H1 (cell line): ENCODE measurements around the gene MAPKAPK5. TPM values are rescaled to one million over a fixed set of nuclear protein-coding genes. Genes with fewer than 3 reads are reported as not detected.

Experiments
- CTCF ChIA-PET: fragments of 300-600 bp; sonication (Branson Sonifier 250); formaldehyde crosslinking; loops from one replicate; lab custom pipeline; 2021; ENCODE audit not compliant: partially characterized antibody; lab: Charles Lee
- POLR2A ChIA-PET: fragments of 300-600 bp; sonication (Branson Sonifier 250); formaldehyde crosslinking; loops from one replicate; lab custom pipeline; 2021; ENCODE audit warnings: inconsistent platforms; ENCODE audit not compliant: partially characterized antibody; lab: Charles Lee
- DNase-seq, 2 experiments: peaks; one replicate each; pipeline versions ENCODE4 v3.0.0 to v3.0.0-alpha.2; 2010 to 2022; ENCODE audit warnings: low spot score in 2 of 2, low read depth in 1 of 2, mixed read lengths in 1 of 2
- FAIRE-seq: peaks from 2 replicates; lab custom pipeline; 2011; peaks lifted over from hg19 to GRCh38; lab: Jason Lieb, UNC
- H2AFZ ChIP-seq: 2 replicates; pipeline ENCODE4 v1.8.1; 2012; ENCODE audit warnings: low read length, inconsistent platforms
- H2AK5ac ChIP-seq: 2 replicates; pipeline ENCODE4 v1.6.1; 2013; ENCODE audit warnings: low read depth, low read length
- H2BK120ac ChIP-seq: replicated peaks from 2 replicates; pipeline ENCODE3; 2013; ENCODE audit warnings: low read depth, low read length, inconsistent platforms
- H2BK12ac ChIP-seq: 2 replicates; pipeline ENCODE4 v1.6.1; 2013; ENCODE audit warnings: low read depth, low read length
- H2BK15ac ChIP-seq: 2 replicates; pipeline ENCODE4 v1.6.1; 2013; ENCODE audit warnings: low read length
- H2BK20ac ChIP-seq: 2 replicates; pipeline ENCODE4 v1.6.1; 2013; ENCODE audit warnings: low read length
- H2BK5ac ChIP-seq: 2 replicates; pipeline ENCODE4 v1.6.1; 2013; ENCODE audit warnings: low read depth, low read length
- H3K14ac ChIP-seq: 2 replicates; pipeline ENCODE4 v1.6.1; 2013; ENCODE audit warnings: inconsistent platforms; ENCODE audit not compliant: insufficient read length
- H3K18ac ChIP-seq: 2 replicates; pipeline ENCODE4 v1.6.1; 2013; ENCODE audit warnings: low read length; ENCODE audit errors: extremely low read depth
- H3K23ac ChIP-seq: 2 replicates; pipeline ENCODE4 v1.6.1; 2013; ENCODE audit warnings: inconsistent platforms; ENCODE audit not compliant: insufficient read length
- H3K23me2 ChIP-seq: 2 replicates; pipeline ENCODE4 v1.6.1; 2013; ENCODE audit warnings: low read depth, low read length
- H3K27ac ChIP-seq: 2 replicates; pipeline ENCODE4 v1.6.1; 2011; ENCODE audit warnings: low read depth, low read length, inconsistent platforms
- H3K27me3 ChIP-seq, 4 experiments: replicated peaks in 1 of 4; 1 replicate in 1 of 4; 2 replicates in 3 of 4; pipeline versions ENCODE4 v1.6.1 to v1.8.1; 2011 to 2013; ENCODE audit warnings: low read length in 3 of 4, mild to moderate bottlenecking in 3 of 4, inconsistent platforms in 2 of 4, mixed read lengths in 2 of 4, moderate library complexity in 1 of 4; ENCODE audit not compliant: control insufficient read depth in 3 of 4, insufficient read depth in 3 of 4; ENCODE audit errors: extremely low read depth in 1 of 4
- H3K36me3 ChIP-seq, 4 experiments: 2 replicates each; pipeline versions ENCODE4 v1.6.1 to v1.8.1; 2011 to 2013; ENCODE audit warnings: mild to moderate bottlenecking in 4 of 4, low read length in 3 of 4, moderate library complexity in 2 of 4, control low read depth in 1 of 4, inconsistent platforms in 1 of 4; ENCODE audit not compliant: insufficient read depth in 4 of 4, control insufficient read depth in 2 of 4
- H3K4ac ChIP-seq: replicated peaks from 2 replicates; pipeline ENCODE3; 2013; ENCODE audit warnings: low read length, low read depth, mixed read lengths, inconsistent platforms; ENCODE audit not compliant: insufficient read length
- H3K4me1 ChIP-seq, 4 experiments: replicated peaks in 1 of 4; 1 replicate in 1 of 4; 2 replicates in 3 of 4; pipeline versions ENCODE4 v1.6.1 to v1.8.1; 2011 to 2013; ENCODE audit warnings: low read length in 3 of 4, inconsistent platforms in 2 of 4, mixed read lengths in 1 of 4; ENCODE audit not compliant: insufficient read depth in 4 of 4, control insufficient read depth in 3 of 4
- H3K4me2 ChIP-seq, 2 experiments: 2 replicates each; pipeline versions ENCODE4 v1.6.1 to v1.8.1; 2011 to 2013; ENCODE audit warnings: low read depth in 2 of 2, low read length in 2 of 2, control low read depth in 1 of 2, inconsistent platforms in 1 of 2, mild to moderate bottlenecking in 1 of 2; ENCODE audit not compliant: insufficient read depth in 1 of 2
- H3K4me3 ChIP-seq, 4 experiments: fragments of 200-600, 300-600 bp in 1 of 4; sonication (generic), shearing (Covaris generic), sonication (Bioruptor Twin) in 1 of 4; 2 replicates each; pipeline versions ENCODE4 v1.5.1 to v1.8.1; 2011 to 2016; ENCODE audit warnings: low read length in 4 of 4, low read depth in 3 of 4, control low read depth in 2 of 4, inconsistent platforms in 2 of 4, mild to moderate bottlenecking in 2 of 4, mixed read lengths in 1 of 4, moderate library complexity in 1 of 4; ENCODE audit not compliant: insufficient read depth in 2 of 4; ENCODE audit errors: extremely low read depth in 1 of 4
- H3K56ac ChIP-seq: replicated peaks from 2 replicates; pipeline ENCODE3; 2013; ENCODE audit warnings: low read depth, mild to moderate bottlenecking, mixed read lengths, low read length, inconsistent platforms; ENCODE audit not compliant: insufficient read length
- H3K79me1 ChIP-seq: 2 replicates; pipeline ENCODE4 v1.6.1; 2013; ENCODE audit warnings: low read depth, low read length, control low read depth
- H3K79me2 ChIP-seq, 2 experiments: 2 replicates each; pipeline versions ENCODE4 v1.6.1 to v1.8.1; 2012 to 2013; ENCODE audit warnings: low read length in 2 of 2, mild to moderate bottlenecking in 2 of 2, inconsistent platforms in 1 of 2; ENCODE audit not compliant: insufficient read depth in 2 of 2, control insufficient read depth in 1 of 2
- H3K9ac ChIP-seq, 4 experiments: replicated peaks in 1 of 4; 1 replicate in 1 of 4; 2 replicates in 3 of 4; pipeline versions ENCODE4 v1.6.1 to v1.8.1; 2011 to 2013; ENCODE audit warnings: low read depth in 3 of 4, low read length in 3 of 4, control low read depth in 2 of 4, mild to moderate bottlenecking in 2 of 4, moderate library complexity in 2 of 4, inconsistent platforms in 1 of 4; ENCODE audit errors: extremely low read depth in 1 of 4
- H3K9me3 ChIP-seq, 2 experiments: 2 replicates each; pipeline versions ENCODE4 v1.6.1 to v1.8.1; 2012 to 2013; ENCODE audit warnings: mild to moderate bottlenecking in 2 of 2, moderate library complexity in 2 of 2, control low read depth in 1 of 2, inconsistent platforms in 1 of 2, low read depth in 1 of 2, low read length in 1 of 2, mixed read lengths in 1 of 2; ENCODE audit not compliant: insufficient read depth in 2 of 2
- H4K20me1 ChIP-seq, 2 experiments: replicated peaks in 1 of 2; 2 replicates each; pipeline versions ENCODE3 to v1.8.1; 2011 to 2013; ENCODE audit warnings: inconsistent platforms in 2 of 2, low read length in 2 of 2, mild to moderate bottlenecking in 1 of 2; ENCODE audit not compliant: insufficient read depth in 2 of 2, control insufficient read depth in 1 of 2
- H4K5ac ChIP-seq: 2 replicates; pipeline ENCODE4 v1.6.1; 2013; ENCODE audit warnings: low read length, low read depth, mixed read lengths, inconsistent platforms; ENCODE audit not compliant: insufficient read length
- H4K8ac ChIP-seq: 2 replicates; pipeline ENCODE4 v1.8.0; 2013; ENCODE audit warnings: mild to moderate bottlenecking, moderate library complexity, low read length, inconsistent platforms; ENCODE audit not compliant: insufficient read depth; ENCODE audit errors: extremely low read depth
- H4K91ac ChIP-seq: replicated peaks from 2 replicates; pipeline ENCODE3; 2013; ENCODE audit warnings: low read length, mixed read lengths, inconsistent platforms; ENCODE audit not compliant: insufficient read length
- BCL11A ChIP-seq, 2 experiments: IDR thresholded peaks; one replicate each; pipeline ENCODE4 v1.6.1; 2011; ENCODE audit warnings: low read depth in 2 of 2, low read length in 2 of 2, mild to moderate bottlenecking in 2 of 2
- CBX8 ChIP-seq: fragments of 300-800, 300-1000 bp; sonication (generic); IDR thresholded peaks from 2 replicates; pipeline ENCODE4 v1.7.1; 2016; ENCODE audit warnings: low read depth, low read length, borderline replicate concordance
- CHD1 ChIP-seq: IDR thresholded peaks from 2 replicates; pipeline ENCODE4 v1.6.1; 2012; ENCODE audit warnings: low read depth, low read length, improper control_type of control experiment
- CREB1 ChIP-seq: IDR thresholded peaks from 2 replicates; pipeline ENCODE4 v1.6.1; 2012; ENCODE audit warnings: inconsistent platforms
- EP300 ChIP-seq, 2 experiments: IDR thresholded peaks; 1 replicate in 1 of 2; 2 replicates in 1 of 2; pipeline ENCODE4 v1.6.1; 2011 to 2012; ENCODE audit warnings: low read depth in 2 of 2, low read length in 2 of 2, mild to moderate bottlenecking in 2 of 2, borderline replicate concordance in 1 of 2, inconsistent platforms in 1 of 2, moderate library complexity in 1 of 2
- EZH2 ChIP-seq: fragments of 200-600 bp; sonication (generic); IDR thresholded peaks from 2 replicates; pipeline ENCODE4 v1.7.1; 2012; ENCODE audit warnings: low read depth, mild to moderate bottlenecking, moderate library complexity, low read length, inconsistent platforms; ENCODE audit not compliant: severe bottlenecking
- FOSL1 ChIP-seq: IDR thresholded peaks from 2 replicates; pipeline ENCODE4 v1.6.1; 2011; ENCODE audit warnings: mild to moderate bottlenecking, low read depth, low read length, moderate library complexity; ENCODE audit not compliant: insufficient read depth
- KDM5A ChIP-seq: fragments of 200-600 bp; IDR thresholded peaks from 2 replicates; pipeline ENCODE4 v1.7.1; 2012; ENCODE audit warnings: mild to moderate bottlenecking, low read length, inconsistent platforms, mixed read lengths
- NRF1 ChIP-seq: IDR thresholded peaks from 2 replicates; pipeline ENCODE4 v1.6.1; 2011; ENCODE audit warnings: mild to moderate bottlenecking, low read depth, low read length, improper control_type of control experiment
- PHF8 ChIP-seq: fragments of 200-600 bp; sonication (generic); conservative IDR thresholded peaks from 2 replicates; pipeline ENCODE4 v1.7.1; 2012; ENCODE audit warnings: low read depth, mild to moderate bottlenecking, inconsistent platforms, low read length, moderate library complexity
- SIN3A ChIP-seq, 2 experiments: IDR thresholded peaks in 1 of 2; conservative IDR thresholded peaks in 1 of 2; 2 replicates each; pipeline ENCODE4 v1.6.1; 2011 to 2012; ENCODE audit warnings: low read length in 2 of 2, improper control_type of control experiment in 1 of 2, low read depth in 1 of 2, mild to moderate bottlenecking in 1 of 2
- SP1 ChIP-seq: IDR thresholded peaks from 2 replicates; pipeline ENCODE4 v1.6.1; 2011; ENCODE audit warnings: low read depth, low read length
- TCF12 ChIP-seq: IDR thresholded peaks from 2 replicates; pipeline ENCODE4 v1.6.1; 2011; ENCODE audit warnings: low read depth, mild to moderate bottlenecking, low read length
- TEAD4 ChIP-seq: IDR thresholded peaks from 2 replicates; pipeline ENCODE4 v1.6.1; 2012; ENCODE audit warnings: low read depth, low read length, inconsistent platforms, mixed read lengths
- WGBS, 2 experiments: shearing (Covaris generic) in 1 of 2; methylation state at CpG; one replicate each; pipeline versions ENCODE4 v1.1.6 to v1.1.7; 2013 to 2015; ENCODE audit warnings: low lambda C conversion rate in 2 of 2, mixed read lengths in 2 of 2, inconsistent platforms in 1 of 2, low coverage in 1 of 2, missing lambda C conversion rate in 1 of 2; ENCODE audit not compliant: insufficient replicate concordance in 2 of 2, insufficient coverage in 1 of 2, insufficient read length in 1 of 2; ENCODE audit errors: extremely low coverage in 1 of 2, missing lambda C conversion rate in 1 of 2; 5-methylcytosine and 5-hydroxymethylcytosine counted together
- polyA plus RNA-seq, 7 experiments: library from polyadenylated mRNA; depleted of rRNA in 3 of 7; stranded (reverse) in 5 of 7; unstranded in 2 of 7; fragments of >200 nt in 5 of 7; fragments of 200-250 nt in 2 of 7; gene quantifications; 1 replicate in 5 of 7; 2 replicates in 1 of 7; 4 replicates in 1 of 7; pipeline versions ENCODE4 v1.2.1 to v1.2.3, GENCODE V29; 2011 to 2013; ENCODE audit warnings: missing spikeins in 2 of 7, mixed read lengths in 2 of 7
- total RNA-seq: library from RNA; stranded (reverse); fragmentation: NEBNext Ultra II Directional; extraction: Animal tissue kit (Norgen Biotek cat#: 25700); gene quantifications from 2 replicates; pipeline ENCODE4 v1.2.1, GENCODE V29; 2021

Gene MAPKAPK5
- total and polyA plus RNA-seq, 2 of the 8 experiments (the other 6 are each of a cell fraction or from before 2014, with no cell fraction given) = 40.0 to 91.5 TPM

GRCh38 chr12:111937429-111937828 lies 95.4 kb downstream of the MAPKAPK5 start:
- H2BK5ac ChIP-seq = no peak overlapping the region
- H3K79me2 ChIP-seq = no peaks in the 10 kb centered on the region
- H3K9me3 ChIP-seq = no peaks in the 10 kb centered on the region
- H2BK15ac ChIP-seq = no peak overlapping the region
- ChIA-PET CTCF (interaction anchor here (1.0 to 1.6 kb wide), 2 partner anchors 10 to 33 kb away, joined by 3 to 6 read pairs; no protein-coding TSS in a partner anchor), POLR2A (interaction anchor here (1.6 kb wide), 1 partner anchor 77 kb away, joined by 3 read pairs; no protein-coding TSS in a partner anchor)
- H3K79me1 ChIP-seq = no peaks in the 10 kb centered on the region
- H3K27me3 ChIP-seq = no peaks in the 10 kb centered on the region
- FAIRE-seq (no peak), DNase-seq (no peak)
- 0 out of 7 replicates have a peak, but pooled peaks cover 0 to 3% (median 0%) of the 10 kb centered on the region in 4 experiments for H3K4me1 ChIP-seq
- no peak overlapping the region for H3K4ac ChIP-seq
- H2AK5ac ChIP-seq = no peak overlapping the region
- H4K8ac ChIP-seq = no peak overlapping the region
- H3K23me2 ChIP-seq = no peaks in the 10 kb centered on the region; the same call in 1 of the 2 replicates
- H2BK120ac ChIP-seq = no peak overlapping the region
- no peak overlapping the region for H2AFZ ChIP-seq
- no peak overlapping the region for H3K27ac ChIP-seq
- no peak overlapping the region for H3K14ac ChIP-seq
- no peak overlapping the region for H3K18ac ChIP-seq
- H3K56ac ChIP-seq = no peak overlapping the region
- H2BK20ac ChIP-seq = no peak overlapping the region
- no peak overlapping the region for H3K9ac ChIP-seq
- H4K91ac ChIP-seq = no peak overlapping the region
- no peak overlapping the region for H4K5ac ChIP-seq
- 100% methylated on average over 1 of the region's 1 CpG; no CpG with 5 or more reads in 1 of the 2 experiments for WGBS, 2 experiments
- no peak overlapping the region for H3K4me2 ChIP-seq
- no peak overlapping the region for H2BK12ac ChIP-seq
- no peaks in the 10 kb centered on the region for H3K36me3 ChIP-seq
- H3K4me3 ChIP-seq = no peak overlapping the region
- no peak overlapping the region for H3K23ac ChIP-seq
- H4K20me1 ChIP-seq = no peaks in the 10 kb centered on the region
- TF ChIP-seq KDM5A = no peak
- no peak for TF ChIP-seq TCF12
- TF ChIP-seq CREB1 = no peak
- TF ChIP-seq TEAD4 = no peak
- no peak for TF ChIP-seq CBX8
- TF ChIP-seq CHD1 = no peak
- no peak for TF ChIP-seq SIN3A (conservative IDR thresholded peaks at IDR 0.05 in 1 of 2, IDR thresholded peaks at IDR 0.05 in 1 of 2; ENCODE audit: low read depth in 1 of 2, low read length in 2 of 2)
- TF ChIP-seq SP1 = no peak
- TF ChIP-seq BCL11A (IDR thresholded peaks at IDR 0.05; ENCODE audit: low read depth in 2 of 2, low read length in 2 of 2) = no peak
- TF ChIP-seq FOSL1 = no peak
- no peak for TF ChIP-seq EP300 (IDR thresholded peaks at IDR 0.05; ENCODE audit: borderline replicate concordance in 1 of 2, low read depth in 2 of 2, low read length in 2 of 2)
- TF ChIP-seq EZH2 = no peak
- no peak for TF ChIP-seq NRF1
- no peak for TF ChIP-seq PHF8
